ENCODE measurements around the gene CACNB2.
"Not testable (repeated sequence)": the region's sequence is repeated elsewhere in the genome, so short reads cannot be mapped to it uniquely, and the experiment has no call there.

The CACNB2 gene

DNA sequence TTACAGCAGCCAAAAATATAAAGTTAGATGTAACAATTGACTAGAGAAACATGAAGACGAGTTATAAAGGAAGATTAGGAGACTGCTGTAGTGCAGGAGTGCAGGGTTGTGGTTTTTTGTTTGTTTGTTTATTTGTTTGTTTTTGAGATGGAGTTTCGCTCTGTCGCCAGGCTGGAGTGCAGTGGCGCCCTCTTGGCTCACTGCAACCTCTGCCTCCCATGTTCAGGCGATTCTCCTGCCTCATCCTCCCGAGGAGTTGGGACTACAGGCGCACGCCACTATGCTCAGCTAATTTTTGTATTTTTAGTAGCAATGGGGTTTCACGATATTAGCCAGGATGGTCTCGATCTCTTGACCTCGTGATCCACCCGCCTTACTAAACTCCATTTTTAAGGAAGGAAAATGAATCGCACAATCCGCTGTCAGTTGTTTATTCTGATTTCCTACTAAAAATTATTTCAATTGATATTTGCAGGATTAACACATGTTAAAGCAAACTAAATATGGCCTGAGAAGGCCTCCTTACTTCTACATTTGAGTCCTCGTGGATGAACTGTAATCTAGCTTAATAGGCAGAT is 277.8 kb downstream of the CACNB2 start:
- DNase-seq (ENCODE audit: low read depth, low spot score), result no peak
- no peak overlapping the region for H3K4me3 ChIP-seq (ENCODE audit: low read length)

DNA sequence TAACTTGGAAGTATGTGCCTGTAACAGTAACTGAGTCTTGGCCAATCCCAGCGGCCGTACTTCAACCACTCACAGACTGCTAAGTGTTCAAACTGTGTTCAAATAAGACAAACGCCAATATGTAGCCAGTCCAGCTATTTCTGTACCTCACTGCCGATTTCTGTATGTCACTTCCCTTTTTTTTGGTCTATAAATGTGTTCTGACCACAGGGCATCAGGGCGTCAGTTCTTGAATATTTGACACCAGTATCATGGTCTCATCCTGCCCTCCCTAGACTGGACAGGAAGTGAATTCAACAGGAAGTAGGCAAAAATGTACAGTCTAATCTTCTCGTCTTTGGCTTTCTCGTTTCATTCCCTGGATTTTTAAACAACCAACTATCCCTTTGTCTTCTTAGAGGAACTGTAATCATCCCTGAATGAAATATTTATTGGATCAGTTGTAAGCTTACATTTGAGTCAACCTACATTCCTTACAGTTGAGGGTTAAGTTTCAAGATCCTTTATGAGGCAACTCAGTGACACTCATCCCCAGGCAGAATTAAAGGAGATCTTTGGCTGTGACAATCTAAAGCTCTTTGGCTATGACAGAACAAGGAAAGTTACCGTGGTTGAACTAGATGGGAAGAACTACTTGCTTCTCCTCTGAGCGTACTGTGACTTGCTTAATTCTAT is 278.5 kb downstream of the CACNB2 start:
- no peak overlapping the region for H3K4me3 ChIP-seq (ENCODE audit: low read length)
- no peak for DNase-seq (ENCODE audit: low read depth, low spot score)

DNA sequence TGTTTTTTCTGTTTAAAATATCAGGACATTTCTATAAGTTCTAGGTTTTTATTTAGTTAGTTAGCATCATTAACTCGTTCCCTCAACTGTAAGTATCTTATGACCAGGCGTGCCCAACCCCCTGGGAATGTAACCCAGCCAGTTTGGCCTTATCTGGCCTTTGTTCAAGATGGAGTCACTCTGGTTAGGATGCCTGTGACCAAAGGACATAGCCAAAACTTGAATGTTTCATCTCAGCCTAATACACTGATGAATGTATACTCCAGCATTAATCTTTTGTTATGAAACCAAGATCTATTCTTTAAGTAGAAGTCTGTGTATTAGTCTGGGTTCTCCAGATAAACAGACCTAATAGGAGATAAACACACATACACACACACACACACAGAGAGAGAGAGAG is 279.7 kb downstream of the CACNB2 start:
- DNase-seq (ENCODE audit: low read depth, low spot score), result no peak
- no peak overlapping the region for H3K4me3 ChIP-seq (ENCODE audit: low read length)

DNA sequence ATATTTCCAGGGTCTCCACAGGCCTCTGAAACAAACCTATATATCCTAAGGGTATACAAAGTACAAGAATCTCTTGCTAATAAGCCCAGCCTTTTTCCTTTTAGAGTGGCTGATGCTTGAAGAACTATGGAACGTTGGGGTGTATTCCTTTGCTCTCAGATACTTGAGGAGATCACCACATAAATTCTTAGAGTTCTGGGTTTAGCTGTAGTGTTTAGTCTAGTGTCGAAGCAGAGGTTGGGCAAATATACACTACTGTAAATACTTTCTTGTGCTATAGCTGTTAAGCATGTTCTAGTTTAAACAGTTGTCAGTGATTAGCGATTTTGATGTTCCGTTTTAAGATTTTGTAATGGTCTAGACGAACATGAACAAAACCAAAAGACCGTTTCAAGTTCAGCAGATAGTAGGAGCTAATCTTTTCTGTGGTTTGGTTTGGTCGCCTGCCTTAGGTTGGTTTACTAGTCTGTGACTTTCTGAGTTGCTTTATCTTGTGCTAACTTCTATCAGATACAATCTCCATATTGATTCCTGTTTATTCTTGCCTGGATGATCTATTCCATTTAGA is 281.6 kb downstream of the CACNB2 start:
- no peak for DNase-seq (ENCODE audit: low read depth, low spot score)
- no peak overlapping the region for H3K4me3 ChIP-seq (ENCODE audit: low read length)

DNA sequence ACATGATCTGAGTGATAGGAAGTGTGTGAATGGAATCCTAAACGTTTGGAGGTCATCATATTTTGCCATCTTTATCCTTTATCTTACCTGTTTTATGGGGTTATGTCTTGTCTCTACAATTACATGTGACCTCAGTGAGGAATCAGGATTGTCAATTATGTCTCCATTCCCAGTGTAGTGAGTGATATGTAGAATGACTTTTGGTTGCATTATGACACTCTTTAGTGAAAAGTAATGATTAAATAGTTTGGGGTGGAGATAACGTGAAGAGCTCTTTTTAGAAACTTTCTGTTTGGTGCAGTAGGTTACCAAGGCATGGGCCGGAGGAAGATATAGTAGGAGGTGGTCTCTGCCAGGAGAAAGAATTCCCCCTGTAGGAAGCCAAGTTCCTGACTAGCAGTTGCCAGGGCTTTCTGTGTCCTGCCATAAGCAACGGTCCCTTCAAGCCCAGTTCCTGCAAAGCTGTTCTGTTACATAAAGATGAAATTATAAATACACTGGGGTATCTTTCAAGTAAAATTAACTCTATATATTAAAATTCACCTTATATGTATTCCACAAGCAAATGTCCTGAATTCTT is 282.9 kb downstream of the CACNB2 start:
- no peak overlapping the region for H3K4me3 ChIP-seq (ENCODE audit: low read length)
- no peak for DNase-seq (ENCODE audit: low read depth, low spot score)

DNA sequence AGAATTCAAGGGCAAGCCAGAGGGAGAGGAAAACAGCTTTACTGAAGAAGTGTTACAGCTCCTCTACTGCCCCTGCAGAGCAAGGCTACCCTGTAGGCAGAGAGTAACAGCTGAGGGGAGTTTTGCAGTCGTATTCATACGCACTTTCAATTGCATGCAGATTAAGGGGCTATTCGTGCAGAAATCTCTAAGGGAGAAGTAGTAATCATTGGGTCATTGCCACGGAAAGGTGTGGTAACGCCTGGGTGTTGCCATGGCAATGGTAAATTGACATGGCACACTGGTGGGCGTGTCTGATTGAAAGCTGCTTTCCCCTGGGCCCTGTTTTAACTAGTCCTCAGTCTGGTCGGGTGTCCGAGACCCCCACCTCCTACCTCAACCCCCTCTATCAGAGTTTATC is 284.0 kb downstream of the CACNB2 start:
- no peak overlapping the region for H3K4me3 ChIP-seq (ENCODE audit: low read length)
- DNase-seq (ENCODE audit: low read depth, low spot score), result no peak

DNA sequence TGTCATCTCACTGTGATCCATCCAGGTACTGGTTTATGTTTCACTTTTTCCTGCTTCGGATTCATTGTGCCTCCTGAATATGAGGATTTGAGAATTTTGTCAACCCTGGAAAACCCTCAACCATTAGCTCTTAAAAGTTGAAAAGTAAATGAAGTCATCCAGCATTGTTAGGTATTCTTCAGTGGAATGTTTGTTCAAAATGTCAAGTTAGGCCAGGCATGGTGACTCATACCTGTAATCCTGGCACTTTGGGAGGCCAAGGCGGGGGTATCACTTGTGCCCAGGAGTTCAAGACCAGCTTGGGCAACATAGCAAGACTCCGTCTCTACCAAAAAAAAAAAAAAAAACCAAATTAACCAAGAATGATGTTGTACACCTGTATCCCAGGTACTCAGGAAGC is 289.1 kb downstream of the CACNB2 start:
- no peak for DNase-seq (ENCODE audit: low read depth, low spot score)
- no peak overlapping the region for H3K4me3 ChIP-seq (ENCODE audit: low read length)

DNA sequence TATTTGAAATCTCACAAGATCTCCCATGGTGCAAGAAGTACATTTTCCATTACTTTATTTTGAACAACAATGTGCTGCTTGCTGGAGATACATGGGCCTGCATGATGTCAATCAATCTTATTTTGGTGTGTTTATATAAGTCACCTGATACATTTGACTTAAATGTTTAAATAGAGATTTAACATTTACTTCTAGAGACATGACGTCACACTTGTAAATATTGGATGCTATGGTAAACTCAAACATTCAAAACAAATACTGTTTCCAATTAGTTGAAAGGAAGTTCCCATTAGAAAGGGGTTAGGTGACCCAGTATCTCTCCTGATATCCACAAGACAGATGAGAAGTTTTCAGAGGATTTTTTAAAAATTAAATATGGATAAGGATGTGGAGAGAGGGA is 296.7 kb downstream of the CACNB2 start:
- no peak for DNase-seq (ENCODE audit: low read depth, low spot score)
- no peak overlapping the region for H3K4me3 ChIP-seq (ENCODE audit: low read length)

DNA sequence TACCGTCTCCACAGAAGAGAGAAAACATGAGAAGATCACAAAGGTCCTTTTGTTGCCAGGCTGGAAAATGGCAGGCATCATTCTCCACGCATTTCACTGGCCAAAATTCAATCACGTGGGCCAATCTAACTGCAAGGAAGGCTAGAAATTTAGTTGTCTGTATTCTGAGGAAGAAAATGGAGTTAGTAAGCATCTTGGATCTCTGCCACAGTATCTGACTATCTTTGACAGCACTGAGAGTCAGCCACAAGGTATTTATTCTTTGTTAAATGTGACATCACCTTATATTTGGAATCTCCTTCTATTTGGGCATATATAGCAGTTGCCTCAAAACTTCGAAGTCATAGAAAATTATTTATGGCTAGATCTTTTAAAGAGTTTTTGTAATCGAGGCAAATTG is 297.3 kb downstream of the CACNB2 start:
- no peak overlapping the region for H3K4me3 ChIP-seq (ENCODE audit: low read length)
- DNase-seq (ENCODE audit: low read depth, low spot score), result no peak

DNA sequence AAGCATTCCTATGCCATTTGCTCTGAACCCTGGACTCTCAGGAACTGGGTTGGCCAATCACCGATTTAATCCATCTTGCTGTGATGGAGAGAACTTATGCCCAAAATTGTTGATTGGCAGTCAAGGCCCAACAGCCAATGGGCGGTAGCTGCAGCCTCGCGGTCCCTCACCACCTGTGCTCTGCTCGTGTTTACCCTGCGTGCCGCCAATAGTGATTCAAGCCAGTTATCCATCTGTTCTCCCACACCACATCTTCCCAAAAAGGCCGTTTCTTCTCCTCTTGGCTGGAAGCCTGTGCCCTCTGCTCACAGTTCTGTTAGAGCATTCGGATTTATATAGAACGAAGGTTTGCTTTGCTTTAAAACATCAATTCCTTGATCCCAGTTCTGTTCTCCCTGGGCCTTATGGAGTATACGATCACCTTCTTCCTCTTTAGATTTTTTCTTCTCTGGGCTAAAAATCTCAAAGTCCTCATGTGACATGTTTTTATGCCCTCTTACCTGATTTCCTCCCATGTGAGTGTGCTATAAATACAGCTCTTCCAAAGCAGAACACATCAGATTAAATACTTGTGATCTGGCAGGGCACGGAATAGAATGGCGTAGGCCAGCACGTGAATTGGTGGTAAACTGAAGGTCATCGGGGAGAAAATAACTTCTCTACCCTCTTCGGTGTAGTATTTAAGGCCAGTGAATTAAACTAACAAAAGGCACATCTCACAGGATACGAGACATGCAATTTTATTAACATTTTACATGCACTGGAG is 298.3 kb downstream of the CACNB2 start:
- no peak overlapping the region for H3K4me3 ChIP-seq (ENCODE audit: low read length)
- no peak for DNase-seq (ENCODE audit: low read depth, low spot score)

DNA sequence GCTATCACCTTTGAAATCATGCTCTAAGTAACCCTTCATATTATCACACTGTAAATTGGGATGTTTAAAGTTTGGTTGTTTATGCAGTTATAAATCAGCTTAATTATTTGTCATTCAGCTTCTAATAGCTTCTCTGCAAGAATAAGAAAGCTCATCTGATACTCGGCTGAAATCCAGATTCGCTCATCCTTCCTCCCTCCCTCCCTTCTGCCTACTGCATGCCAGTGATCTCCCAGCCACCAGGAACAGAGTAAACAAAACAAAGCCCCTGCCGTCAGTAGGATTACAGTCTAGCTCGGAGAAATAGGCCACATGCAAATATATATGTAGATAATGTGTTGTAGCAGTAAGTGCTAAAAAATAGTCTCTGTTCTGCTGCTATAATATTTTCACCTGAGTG is 299.4 kb downstream of the CACNB2 start:
- no peak for DNase-seq (ENCODE audit: low read depth, low spot score)

DNA sequence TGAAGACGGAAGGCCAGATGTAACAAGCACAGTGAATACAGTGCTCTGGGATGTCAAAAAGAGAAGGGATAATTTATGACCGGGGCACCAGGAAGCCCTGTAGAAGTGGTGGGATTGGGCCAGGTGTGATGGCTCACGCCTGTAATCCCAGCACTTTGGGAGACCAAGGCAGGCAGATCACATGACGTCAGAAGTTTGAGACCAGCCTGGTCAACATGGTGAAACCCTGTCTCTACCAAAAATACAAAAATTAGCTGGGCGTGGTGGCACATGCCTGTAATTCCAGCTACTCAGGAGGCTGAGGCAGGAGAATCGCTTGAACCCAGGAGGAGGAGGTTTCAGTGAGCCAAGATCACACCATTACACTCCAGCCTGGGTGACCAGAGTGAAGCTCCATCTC is 305.4 kb downstream of the CACNB2 start:
- not testable (repeated sequence) for H3K4me3 ChIP-seq (ENCODE audit: low read length); DNase-seq (ENCODE audit: low read depth, low spot score)

More for the DNA sequence above, 299.4 kb downstream of the CACNB2 start:
- no peak overlapping the region for H3K4me3 ChIP-seq (ENCODE audit: low read length)

DNA sequence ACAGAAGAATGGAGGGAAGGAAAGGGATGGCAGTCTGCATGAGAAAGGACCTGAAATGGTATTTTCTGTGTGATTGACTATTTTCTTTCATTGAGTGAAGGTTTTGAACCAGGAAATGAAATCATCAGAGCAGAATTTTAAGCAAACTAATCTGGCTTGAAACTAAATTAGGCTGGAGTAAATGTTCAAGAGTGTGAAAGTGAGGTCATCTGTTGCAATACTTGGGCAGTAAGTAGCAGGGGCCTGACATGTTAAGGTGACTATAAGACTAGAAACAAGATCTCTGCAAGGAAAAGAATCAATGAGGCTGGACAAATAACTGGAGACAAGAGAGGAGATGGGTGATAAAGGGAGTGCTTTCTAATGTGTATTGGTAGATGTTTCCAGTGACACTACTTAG is 306.0 kb downstream of the CACNB2 start:
- H3K4me3 ChIP-seq (ENCODE audit: low read length), result no peak overlapping the region
- DNase-seq (ENCODE audit: low read depth, low spot score), result no peak

DNA sequence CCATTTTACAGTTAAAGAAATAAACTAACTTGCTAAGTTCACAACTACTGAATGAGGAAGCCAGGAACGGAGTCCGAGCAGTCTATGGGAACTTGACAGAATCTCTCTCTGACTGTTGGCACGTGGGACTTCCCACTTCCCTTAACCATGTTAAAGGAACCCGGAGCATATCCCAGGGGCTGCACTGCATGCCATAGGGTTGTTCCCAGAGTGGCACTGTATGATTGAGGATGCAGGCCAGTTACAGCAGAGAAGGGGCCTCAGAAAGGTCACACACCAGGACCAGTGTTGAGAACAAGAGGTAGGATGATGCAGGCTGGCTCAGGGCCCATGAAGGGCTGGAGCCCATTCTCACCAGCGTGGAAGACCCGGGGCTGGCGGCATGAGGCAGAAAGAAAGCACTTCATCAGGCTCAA is 309.4 kb downstream of the CACNB2 start:
- no peak for DNase-seq (ENCODE audit: low read depth, low spot score)
- no peak overlapping the region for H3K4me3 ChIP-seq (ENCODE audit: low read length)

DNA sequence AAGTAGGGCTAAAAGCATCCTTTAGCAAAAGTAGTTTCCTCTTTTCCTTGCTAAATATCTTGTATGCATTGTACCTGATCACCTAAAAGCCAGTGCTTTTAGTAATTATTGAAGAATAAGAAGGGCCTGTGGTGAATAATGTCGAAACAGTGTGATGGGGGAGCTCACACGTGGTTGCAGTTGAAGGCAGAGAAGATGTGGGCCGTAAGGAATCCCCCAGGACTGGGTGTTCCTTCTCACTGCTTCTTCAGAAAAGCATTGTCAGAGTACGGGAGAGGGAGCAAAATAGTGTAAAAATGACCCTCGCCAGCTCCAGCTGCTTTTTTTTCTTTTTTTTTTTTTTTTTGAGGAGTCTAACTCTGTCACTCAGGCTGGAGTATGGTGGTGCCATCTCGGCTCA is 310.1 kb downstream of the CACNB2 start:
- no peak for DNase-seq (ENCODE audit: low read depth, low spot score)
- no peak overlapping the region for H3K4me3 ChIP-seq (ENCODE audit: low read length)

DNA sequence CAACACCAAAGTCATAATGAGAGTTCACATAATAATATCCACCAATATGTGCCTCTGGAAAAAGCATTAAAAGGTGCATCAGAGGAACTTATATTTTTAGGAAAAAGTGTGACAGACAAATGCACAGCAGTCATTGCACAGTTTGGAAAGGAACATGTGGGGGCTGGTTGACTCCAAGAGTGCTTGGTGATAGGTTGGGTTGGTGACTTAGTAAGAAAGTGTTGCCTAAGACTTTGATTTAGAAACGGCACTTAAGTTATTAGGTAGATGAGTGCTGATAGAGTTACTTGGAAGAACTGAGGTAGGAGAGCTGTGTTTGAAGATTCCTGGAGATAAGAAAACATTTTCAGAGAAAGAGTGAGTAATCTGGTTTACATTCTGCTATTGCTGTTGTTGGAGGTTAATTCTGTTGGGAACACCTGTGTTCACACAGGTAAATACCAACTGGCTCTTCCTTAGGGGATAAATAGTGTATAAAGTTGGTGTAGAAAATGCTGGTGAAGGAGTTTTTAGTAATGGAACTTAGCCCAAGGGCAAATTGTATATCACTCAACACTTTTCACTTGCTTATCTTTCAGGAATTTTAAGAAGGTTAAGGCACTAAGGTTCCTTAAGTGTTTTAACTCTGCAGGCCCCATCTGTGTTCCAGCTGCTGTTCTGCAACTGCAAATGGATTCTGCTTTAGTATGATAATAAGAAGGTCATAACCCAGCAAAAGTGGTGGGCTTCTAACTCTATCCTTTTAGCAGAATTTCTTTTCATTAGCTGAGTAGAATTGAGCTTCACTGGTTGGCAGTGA is 315.1 kb downstream of the CACNB2 start:
- no peak for DNase-seq (ENCODE audit: low read depth, low spot score)
- H3K4me3 ChIP-seq (ENCODE audit: low read length), result no peak overlapping the region

DNA sequence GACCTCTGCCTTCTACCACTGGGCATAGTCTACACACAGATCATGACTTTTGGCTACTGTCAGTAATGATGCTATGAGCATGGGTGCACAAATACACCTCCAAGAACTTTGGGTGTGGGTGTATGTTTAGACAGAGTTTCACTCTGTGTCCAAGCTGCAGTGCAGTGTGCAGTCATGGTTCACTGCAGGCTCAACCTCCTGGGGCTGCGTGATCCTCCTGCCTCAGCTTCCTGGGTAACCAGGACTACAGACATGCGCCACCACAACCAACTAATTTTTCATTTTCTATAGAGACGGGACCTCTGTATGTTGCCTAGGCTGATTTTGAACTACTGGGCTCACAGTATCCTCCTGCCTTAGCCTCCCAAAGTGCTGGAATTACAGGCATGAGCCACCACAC is 316.8 kb downstream of the CACNB2 start:
- DNase-seq (ENCODE audit: low read depth, low spot score), result no peak
- no peak overlapping the region for H3K4me3 ChIP-seq (ENCODE audit: low read length)

DNA sequence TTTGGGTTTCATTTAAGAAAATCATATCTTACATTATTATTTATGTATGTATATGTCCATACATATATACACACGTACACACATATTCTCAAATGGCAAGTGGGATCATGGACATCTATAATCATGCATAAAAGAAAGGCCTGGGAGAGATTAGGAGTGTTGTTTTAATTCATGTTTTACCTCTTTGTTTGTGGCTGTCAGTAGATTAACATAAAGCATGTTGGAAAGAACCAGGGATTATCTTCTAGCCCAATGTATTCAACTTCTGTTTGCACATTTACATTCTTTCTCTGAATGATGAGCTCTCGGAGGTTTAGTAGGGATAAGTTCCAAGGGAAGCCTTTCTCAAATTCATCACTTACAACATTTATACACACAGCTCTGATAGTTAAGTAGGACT is 319.8 kb downstream of the CACNB2 start:
- no peak overlapping the region for H3K4me3 ChIP-seq (ENCODE audit: low read length)
- no peak for DNase-seq (ENCODE audit: low read depth, low spot score)

DNA sequence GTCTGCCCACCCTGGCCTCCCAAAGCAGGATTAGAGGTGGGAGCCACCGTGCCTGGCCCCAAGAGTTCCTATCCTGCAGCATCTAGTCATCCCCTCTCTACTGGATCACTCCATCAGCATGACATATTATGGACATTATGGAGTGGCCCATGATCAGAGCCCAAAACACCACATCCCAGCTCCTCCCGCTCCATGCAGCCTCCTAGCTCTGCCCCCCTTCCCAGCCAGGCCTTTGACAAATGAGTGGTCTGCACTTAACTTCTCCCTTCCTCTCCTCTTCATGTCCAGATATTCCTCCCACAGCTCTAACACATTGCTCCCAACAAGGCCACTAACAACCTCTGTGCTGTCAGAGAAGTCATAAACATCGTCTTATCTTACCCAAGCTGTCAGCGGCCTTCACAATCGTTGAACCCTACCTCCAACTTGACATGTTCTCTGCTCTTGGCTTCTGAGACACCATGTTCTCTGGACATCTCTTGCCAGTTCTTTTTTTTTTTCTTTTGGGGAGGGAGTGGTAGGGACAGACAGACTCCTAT is 323.5 kb downstream of the CACNB2 start:
- no peak overlapping the region for H3K4me3 ChIP-seq (ENCODE audit: low read length)
- no peak for DNase-seq (ENCODE audit: low read depth, low spot score)
